Right kidney (tissue), 1 donor: Measurements from ENCODE around the gene TGM4.

Experiments
- DNase-seq: peaks from one replicate; pipeline ENCODE4 v3.0.0-alpha.2; 2016

The TGM4 gene

DNA sequence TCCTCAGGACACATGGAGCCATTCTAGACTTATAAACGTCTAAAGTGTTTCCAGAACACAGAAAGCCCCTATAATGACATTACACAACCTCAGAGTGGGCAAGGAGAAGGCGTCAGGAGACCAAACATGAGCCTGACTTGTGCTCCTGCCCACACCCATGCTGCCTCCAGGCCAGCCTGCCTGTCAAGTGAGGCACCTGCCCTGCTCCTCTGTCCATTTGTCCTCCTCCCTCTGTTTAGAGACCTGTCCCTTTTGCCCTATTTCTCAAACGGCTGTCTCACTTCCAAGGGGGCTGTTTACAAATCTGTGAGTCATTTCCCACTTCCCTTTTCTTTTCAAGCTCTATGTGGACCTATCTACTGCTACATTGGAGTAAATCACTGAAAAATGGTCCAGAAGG lies 80.6 kb downstream of the TGM4 start:
- no peak for DNase-seq

DNA sequence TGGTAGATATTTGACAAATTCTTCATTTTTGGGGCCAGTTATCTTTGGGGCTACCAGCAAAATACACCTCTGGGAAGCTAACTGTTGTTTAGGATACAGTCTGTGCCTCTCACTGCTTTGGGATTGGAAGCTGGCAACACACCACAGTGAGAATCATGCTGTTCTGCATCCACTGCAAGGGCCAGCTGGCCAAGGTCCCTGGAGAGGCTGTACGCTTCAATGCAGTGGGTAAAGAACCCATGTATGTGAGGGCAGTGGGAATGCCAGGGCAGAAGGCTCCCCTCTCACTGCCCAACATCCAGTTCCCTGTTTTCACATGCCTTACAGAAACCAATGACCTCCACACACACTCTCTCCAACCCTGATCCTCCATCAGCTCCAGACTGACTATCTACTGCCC lies 81.5 kb downstream of the TGM4 start:
- DNase-seq: no peak

DNA sequence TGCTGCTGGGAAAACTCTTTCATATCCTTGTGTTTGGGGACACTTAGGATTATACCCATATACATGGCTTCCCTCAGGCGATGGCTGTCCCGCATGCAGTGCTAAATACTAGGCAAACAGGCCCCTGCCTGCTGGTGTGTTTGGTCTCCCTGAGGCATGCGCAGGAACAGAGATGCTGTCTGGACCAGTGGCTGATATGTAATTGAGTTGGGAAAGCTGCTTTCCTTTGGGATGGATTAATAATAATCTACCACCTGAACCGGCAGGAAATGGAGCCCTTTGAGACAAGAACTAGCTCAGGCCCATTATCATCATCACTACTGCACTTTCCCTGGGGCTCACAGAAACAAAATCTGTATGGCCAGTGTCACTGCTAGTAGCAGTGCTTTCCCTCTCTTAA lies 83.6 kb downstream of the TGM4 start:
- no peak for DNase-seq

DNA sequence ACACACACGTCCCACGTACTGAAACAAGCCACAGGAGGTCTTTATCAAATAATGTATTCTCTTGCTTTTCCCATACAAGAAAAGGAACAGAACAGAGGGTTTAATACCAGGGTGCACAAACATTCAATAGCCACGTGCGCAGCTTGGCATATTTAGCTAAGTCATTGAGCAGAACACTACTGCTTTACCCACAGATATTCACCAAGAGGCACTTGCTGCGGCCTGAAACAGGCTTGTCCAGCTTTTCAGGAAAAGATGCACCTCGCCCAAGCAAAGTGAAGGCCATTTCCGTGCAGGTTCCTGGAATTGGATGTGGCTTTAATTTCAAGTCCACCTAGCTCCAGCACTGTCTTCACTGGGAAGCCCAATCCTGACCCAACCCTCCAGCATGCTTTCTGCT lies 84.0 kb downstream of the TGM4 start:
- no peak for DNase-seq

DNA sequence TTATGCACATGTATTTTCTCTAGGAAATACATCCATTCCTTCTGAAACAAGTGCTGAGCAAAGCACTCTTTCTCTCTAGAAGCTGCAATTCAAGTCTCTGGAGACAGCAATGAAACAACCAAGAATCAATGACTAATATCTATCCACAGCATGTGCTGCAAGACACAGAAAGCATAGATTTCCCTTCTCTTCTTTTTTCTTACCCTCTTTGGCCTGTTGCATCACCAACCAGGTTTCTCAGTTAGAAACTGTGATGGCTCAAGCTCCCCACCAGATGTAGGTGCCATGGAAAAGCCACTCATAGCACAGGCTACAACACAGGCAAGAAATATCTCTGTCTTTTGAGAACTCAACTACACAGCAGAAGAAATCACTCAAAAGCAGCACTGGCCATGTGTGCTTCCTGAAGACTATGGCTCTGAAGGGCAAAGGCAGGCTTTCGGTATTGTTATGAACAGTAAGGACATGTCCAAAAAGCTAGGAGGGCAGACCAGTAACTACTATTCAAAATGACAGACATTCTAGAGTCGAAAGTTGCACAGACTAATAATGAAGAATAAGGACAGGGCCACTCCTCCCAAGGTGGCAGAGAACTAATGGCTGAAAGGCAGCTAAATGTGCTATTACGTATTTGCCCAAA lies 86.1 kb downstream of the TGM4 start:
- DNase-seq: no peak

DNA sequence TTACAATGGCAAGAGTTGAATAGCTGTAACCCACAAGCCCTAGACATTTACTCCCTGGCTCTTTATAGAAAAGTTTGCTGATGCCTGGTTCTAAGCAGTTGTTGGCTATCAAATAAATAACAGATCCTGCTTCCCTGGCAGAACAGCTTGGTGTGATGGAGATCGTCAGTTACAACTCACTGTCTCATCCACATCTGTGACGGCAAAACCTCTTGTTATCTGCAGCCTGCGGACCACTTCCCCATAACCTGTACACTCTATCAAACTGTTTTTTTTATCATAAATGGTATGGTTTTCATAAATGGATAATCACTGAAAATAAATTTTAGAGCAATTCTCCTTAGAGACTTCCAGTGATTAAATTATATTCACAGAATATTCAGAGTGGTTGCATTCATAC lies 87.5 kb downstream of the TGM4 start:
- DNase-seq: no peak

DNA sequence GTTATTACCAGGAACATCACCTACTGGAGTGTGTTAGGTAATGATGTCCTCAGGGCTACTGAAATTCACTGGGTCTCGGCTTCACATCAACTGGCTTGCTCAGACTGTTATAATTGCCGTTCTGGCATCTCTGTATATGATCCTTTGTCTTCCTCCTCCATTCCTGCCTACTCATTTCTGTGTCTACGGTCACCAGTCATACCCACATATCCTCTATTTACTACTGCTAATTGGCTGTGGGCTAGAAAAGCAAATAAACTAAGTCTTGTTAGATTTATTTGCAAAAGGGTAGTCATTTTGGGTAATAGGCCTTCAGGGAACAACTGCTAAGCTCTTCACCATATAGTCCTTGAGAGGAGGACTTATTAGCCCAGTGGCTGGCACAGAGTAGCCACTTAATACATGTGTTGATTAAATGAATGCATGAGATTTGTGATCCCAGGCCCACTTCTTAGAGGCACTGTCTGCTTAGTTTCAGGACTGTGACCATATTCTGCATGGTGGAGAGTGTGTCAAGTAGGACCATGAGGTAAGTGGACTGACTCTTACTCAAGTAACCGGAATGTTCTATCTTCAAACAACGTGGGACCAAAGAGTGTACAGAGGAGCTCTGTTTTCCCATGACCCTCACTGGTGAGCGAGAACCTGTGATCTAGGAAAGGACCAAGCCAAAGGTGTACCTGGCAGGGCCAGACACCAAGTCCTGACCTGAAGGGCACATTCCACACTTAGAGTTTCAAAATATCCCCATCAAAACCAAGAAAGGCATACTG lies 88.4 kb downstream of the TGM4 start:
- DNase-seq: no peak

DNA sequence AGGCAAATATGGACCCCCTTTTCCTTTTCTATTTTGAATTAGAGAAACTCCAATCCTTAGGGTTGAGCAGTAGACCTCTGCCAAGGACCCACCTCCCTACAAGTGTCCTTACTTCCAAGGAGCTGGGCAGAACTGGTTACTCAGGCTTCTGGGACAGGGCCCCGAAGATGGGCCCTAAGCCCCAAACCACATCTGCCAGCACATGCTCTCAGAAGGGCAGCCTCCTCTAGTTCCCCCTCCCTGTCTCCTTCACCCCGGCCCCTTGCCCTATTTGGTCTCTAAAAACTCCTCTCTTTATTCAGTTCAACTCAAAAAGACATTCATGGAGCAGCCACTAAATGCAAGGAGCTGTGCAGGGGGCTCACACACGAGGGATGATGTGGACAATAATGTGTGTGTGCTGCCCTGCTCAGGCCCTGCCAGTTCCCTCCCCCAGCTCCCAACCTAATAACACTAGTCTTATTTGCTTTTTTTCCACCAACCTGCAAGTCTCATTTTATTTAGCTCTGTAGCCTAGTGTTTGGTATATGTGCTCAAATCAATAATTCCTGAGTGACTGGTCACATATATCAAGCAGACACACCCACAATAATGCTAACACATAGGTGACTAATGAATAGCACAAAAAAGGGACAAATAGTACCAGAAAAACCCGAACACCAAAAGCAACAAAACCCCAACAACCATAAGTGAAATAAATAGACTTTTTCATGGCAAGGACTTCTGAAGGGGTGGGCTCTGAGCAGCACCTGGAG lies 89.3 kb downstream of the TGM4 start:
- no peak for DNase-seq
